ACC112 (cell line): ENCODE measurements around the gene KCNAB3.

Experiments used
- H2AFZ ChIP-seq: fragments of 200-600 bp; sonication (generic); one replicate; pipeline ENCODE4 v1.6.0; 2017; ENCODE audit warnings: antibody characterized with exemption, low read length; ENCODE audit not compliant: unreplicated experiment
- H3K27ac ChIP-seq: fragments of 200-600 bp; sonication (generic); 2 replicates; pipeline ENCODE4 v1.5.1; 2014; ENCODE audit warnings: low read depth, mild to moderate bottlenecking, antibody characterized with exemption, low read length, moderate library complexity
- H3K27me3 ChIP-seq: fragments of 200-600 bp; sonication (generic); 2 replicates; pipeline ENCODE4 v1.6.1; 2014; ENCODE audit warnings: mild to moderate bottlenecking, antibody characterized with exemption, low read length, moderate library complexity, mixed read lengths; ENCODE audit not compliant: insufficient read depth
- H3K36me3 ChIP-seq: fragments of 200-600 bp; sonication (generic); 2 replicates; pipeline ENCODE4 v1.6.1; 2016; ENCODE audit warnings: mild to moderate bottlenecking, antibody characterized with exemption, low read length, moderate library complexity, mixed read lengths; ENCODE audit not compliant: insufficient read depth
- H3K4me1 ChIP-seq: fragments of 200-600 bp; sonication (generic); one replicate; pipeline ENCODE4 v1.6.1; 2016; ENCODE audit warnings: low read length, mixed read lengths; ENCODE audit not compliant: insufficient read depth, unreplicated experiment, control insufficient read depth
- H3K4me3 ChIP-seq: fragments of 200-600 bp; sonication (generic); 2 replicates; pipeline ENCODE4 v1.5.1; 2014; ENCODE audit warnings: mild to moderate bottlenecking, low read depth, low read length
- H3K79me2 ChIP-seq: fragments of 200-600 bp; sonication (generic); one replicate; pipeline ENCODE4 v1.6.0; 2016; ENCODE audit warnings: low read length; ENCODE audit not compliant: control insufficient read depth, unreplicated experiment, insufficient read depth

KCNAB3 gene

DNA sequence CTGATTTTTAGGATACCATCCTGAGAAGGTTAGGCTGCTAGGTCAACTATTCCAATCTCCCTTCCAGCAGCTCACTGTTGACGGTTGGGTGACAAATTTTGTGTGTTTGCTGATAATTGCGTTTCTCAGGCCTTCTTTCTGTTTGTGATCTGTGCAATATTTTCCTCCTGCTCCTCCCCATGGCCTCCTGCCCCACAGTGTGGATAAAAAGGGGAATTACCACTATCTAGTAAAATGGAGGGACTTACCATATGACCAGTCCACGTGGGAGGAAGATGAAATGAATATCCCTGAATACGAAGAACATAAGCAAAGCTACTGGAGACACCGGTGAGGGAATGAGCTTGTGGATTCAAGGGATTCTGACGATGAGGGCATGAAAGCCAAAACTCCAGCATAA is 31.9 kb downstream of the KCNAB3 start:
- Histone ChIP-seq H2AFZ (no peak overlapping the region), H3K4me3 (no peak overlapping the region), H3K27me3 (no peaks in the 10 kb centered on the region), H3K36me3 (peaks cover 23% of the 10 kb centered on the region; the same call in 1 of the 2 replicates), H3K79me2 (no peaks in the 10 kb centered on the region), H3K27ac (no peak overlapping the region), H3K4me1 (no peaks in the 10 kb centered on the region)

DNA sequence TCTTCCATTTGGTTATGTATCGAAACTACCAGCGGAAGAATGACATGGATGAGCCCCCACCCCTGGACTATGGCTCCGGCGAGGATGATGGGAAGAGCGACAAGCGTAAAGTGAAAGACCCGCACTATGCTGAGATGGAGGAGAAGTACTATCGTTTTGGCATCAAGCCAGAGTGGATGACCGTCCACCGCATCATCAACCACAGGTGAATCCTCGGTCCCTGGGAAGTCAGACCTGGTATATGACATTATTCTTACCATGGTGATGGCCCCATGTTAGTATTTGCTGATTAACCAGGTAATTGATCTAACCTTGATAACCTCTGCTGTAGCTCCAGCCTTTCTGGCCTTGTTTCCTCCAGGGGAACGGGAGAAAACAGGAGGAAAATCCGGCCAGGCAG is 32.6 kb downstream of the KCNAB3 start:
- Histone ChIP-seq H3K27ac (no peak overlapping the region), H3K79me2 (no peaks in the 10 kb centered on the region), H3K4me3 (no peak overlapping the region), H2AFZ (no peak overlapping the region), H3K27me3 (no peaks in the 10 kb centered on the region), H3K4me1 (no peaks in the 10 kb centered on the region), H3K36me3 (peaks cover 23% of the 10 kb centered on the region; the same call in 1 of the 2 replicates)

DNA sequence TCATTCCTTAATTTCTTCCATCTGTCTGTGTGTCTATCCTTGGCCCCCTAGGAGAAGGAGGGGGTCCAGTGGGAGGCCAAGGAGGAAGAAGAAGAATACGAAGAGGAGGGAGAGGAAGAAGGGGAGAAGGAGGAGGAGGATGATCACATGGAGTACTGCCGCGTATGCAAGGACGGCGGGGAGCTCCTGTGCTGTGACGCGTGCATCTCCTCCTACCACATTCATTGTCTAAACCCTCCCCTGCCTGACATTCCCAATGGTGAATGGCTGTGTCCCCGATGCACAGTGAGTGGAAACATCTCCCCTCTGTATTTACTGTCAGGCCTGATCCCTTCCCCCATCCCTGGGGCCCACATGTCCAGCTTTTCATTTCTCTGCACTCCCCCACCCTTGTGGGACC is 34.8 kb downstream of the KCNAB3 start:
- no peak overlapping the region for H3K4me3 ChIP-seq
- H3K27ac ChIP-seq: no peak overlapping the region
- H2AFZ ChIP-seq: no peak overlapping the region
- peaks cover 2% of the 10 kb centered on the region for H3K79me2 ChIP-seq
- H3K36me3 ChIP-seq: peaks cover 20% of the 10 kb centered on the region; the same call in 1 of the 2 replicates
- H3K4me1 ChIP-seq: peaks cover 2% of the 10 kb centered on the region
- no peaks in the 10 kb centered on the region for H3K27me3 ChIP-seq

DNA sequence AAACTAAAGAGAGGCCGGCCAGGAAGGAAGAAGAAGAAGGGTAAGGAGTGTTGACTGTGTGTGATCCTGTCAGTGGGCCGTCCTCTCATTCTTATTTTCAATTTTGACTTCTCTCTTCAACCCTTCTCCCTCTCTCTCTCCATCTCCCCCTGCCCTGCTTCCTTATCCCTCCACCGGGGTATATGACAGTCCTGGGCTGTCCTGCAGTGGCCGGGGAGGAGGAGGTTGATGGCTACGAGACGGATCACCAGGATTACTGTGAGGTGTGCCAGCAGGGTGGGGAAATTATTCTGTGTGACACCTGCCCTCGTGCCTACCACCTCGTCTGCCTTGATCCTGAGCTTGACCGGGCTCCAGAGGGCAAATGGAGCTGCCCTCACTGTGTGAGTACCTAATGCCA is 35.4 kb downstream of the KCNAB3 start:
- H3K4me1 ChIP-seq: peaks cover 7% of the 10 kb centered on the region
- peaks cover 8% of the 10 kb centered on the region for H3K79me2 ChIP-seq
- peaks cover 13% of the 10 kb centered on the region; the same call in 1 of the 2 replicates for H3K36me3 ChIP-seq
- no peaks in the 10 kb centered on the region for H3K27me3 ChIP-seq
- no peak overlapping the region for H3K27ac ChIP-seq
- no peak overlapping the region for H3K4me3 ChIP-seq
- H2AFZ ChIP-seq: no peak overlapping the region

DNA sequence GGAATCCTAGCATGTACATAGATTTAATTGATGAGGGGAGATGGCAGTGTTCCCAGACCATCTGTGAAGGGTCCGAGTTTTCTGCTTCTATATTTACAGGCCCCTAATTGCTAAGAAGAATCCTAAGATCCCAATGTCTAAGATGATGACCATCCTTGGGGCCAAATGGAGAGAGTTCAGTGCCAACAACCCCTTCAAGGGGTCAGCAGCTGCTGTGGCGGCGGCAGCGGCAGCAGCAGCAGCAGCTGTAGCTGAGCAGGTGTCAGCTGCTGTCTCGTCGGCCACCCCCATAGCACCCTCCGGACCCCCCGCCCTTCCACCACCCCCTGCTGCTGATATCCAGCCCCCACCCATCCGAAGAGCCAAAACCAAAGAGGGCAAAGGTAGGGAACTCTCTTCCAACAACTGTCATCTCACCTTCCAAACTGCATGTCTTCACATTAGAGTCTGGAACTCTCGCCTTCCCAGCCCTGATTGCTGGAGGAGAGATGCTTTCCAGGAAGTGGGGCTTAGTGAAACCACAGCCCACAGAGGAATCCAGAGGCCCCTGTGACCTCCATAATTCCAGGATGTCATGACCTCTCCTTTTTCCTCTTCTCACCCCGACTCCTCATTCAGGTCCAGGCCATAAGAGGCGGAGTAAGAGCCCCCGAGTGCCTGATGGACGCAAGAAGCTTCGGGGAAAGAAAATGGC is 36.3 kb downstream of the KCNAB3 start:
- Histone ChIP-seq H3K4me1 (peaks cover 15% of the 10 kb centered on the region), H2AFZ (no peak overlapping the region), H3K36me3 (peaks cover 9% of the 10 kb centered on the region; the same call in 1 of the 2 replicates), H3K4me3 (no peak overlapping the region), H3K27ac (no peak overlapping the region), H3K27me3 (no peaks in the 10 kb centered on the region), H3K79me2 (peaks cover 15% of the 10 kb centered on the region)

DNA sequence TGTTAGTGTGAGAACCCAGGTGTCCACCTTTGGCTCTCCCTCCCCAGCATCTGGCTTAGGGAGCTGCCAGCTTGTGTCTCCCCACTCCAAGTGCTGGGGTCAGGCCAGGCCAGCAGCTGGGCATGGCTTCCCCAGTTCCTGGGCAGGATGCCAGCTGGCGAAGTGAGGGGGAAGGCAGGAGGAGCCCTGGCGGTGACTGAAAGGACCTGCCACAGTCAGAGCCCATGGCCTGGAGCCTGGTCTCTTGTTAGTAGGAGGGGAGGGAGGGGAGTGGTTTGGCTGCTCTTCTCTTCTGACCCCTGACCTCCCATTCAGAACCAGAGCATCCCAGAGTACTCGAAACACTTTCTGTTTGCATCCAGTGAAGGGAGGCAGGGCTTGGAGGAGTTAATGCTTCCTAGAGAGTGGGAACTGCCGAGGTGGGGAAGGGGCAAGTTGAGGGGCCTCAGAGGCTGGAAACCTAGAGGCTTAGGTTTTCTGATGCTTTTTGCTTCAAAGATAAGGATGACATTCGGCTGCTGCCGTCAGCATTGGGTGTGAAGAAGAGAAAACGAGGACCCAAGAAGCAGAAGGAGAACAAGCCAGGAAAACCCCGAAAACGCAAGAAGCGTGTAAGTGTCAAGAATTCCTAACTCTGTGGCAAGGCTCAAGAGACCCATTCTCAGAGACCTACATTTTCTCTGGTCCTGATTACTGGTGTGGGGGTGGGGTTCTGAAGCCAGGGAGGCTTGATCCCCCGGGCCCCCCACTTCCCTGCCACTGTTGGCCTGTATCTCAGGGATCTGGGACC is 40.3 kb downstream of the KCNAB3 start:
- H3K4me3 ChIP-seq: peak overlapping the region; percentile 79
- peaks cover under 1% of the 10 kb centered on the region; the same call in 1 of the 2 replicates for H3K36me3 ChIP-seq
- H3K27me3 ChIP-seq: no peaks in the 10 kb centered on the region
- H2AFZ ChIP-seq: no peak overlapping the region
- H3K79me2 ChIP-seq: peaks cover 30% of the 10 kb centered on the region
- H3K4me1 ChIP-seq: peaks cover 21% of the 10 kb centered on the region
- peak overlapping the region; percentile 79 for H3K27ac ChIP-seq

DNA sequence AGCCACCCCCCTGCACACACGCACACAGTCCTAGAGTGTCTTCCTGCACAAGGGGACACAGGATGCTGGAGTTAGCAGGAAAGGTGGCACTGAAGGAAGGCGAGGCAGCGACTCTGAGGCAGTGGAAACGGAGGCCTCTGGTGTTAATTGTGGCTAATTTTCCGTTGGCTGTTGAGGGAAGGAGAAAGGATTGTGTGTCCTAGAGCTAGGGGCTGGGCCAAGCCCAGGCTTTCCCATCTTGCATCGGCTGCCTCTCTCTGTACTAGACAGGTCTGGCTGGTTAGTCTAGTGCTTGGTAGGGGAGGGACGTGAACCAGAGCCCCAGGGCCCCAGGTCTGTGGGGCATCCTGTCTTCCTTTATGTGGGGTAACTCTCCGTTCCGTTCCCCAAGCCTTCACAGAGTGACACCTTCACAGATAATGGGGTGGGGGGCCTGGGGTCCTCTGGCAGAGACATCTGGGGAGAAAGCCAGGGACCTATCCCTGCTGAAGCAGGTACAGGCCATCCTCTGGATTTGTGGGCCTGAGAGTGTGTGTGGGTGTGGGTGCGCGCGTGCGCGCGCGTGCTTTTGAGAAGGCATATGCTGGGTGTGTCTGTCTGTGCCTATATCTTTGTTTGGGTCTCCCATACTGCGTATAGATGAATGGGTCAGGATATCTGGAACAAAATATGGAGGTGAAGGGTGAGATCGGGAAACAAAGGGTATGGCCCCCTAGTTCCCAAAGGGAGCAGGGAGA is 41.3 kb downstream of the KCNAB3 start, which contains the start of gene CHD3:
TSS of gene CHD3 (plus strand) at position 606 of the 737 bp plus-strand sequence. CDS start 212 bp downstream, outside the sequence.
- Histone ChIP-seq H3K36me3 (no peaks in the 10 kb centered on the region), H2AFZ (no peak within 1 kb of the TSS), H3K27ac (peak within 1 kb of the TSS; percentile 79), H3K4me3 (peak within 1 kb of the TSS; percentile 79), H3K27me3 (no peaks in the 10 kb centered on the region), H3K79me2 (peaks cover 30% of the 10 kb centered on the region), H3K4me1 (peaks cover 26% of the 10 kb centered on the region)

DNA sequence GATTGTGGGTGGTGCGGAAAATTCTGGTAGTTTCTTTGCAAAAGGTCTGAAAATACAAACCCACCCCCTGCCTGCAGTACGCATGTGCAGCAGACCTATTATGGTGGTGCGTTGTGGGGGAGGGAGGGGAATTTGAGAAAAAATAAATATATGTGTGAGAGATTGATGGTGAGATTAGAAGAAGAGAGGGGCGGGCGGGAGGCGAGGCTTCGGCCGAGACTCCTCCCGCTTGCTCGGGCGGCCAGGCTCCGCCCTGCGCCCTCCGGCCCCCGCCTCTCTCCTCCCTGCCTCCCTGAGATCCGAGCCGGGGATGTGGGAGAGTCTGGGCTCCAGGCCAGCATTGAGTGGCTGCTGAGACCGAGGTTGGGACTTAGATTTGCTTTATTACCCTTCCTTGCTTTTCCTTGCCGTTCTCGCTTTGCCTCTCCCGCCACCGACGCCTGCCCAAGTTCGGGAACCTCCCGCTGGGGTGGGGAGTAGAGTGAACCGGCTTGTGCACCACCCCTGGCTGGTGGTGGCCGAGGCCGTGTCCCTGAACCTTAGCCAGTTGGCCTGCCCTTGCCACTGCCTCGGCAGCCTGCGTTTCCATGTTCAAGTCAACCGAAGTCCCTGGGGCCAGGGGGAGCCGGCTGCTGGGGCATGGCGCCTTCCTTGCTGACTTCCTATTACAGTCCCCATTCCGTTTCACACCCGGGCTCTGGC is 42.0 kb downstream of the KCNAB3 start:
- Histone ChIP-seq H2AFZ (no peak overlapping the region), H3K4me1 (peaks cover 33% of the 10 kb centered on the region), H3K27ac (peak overlapping the region; percentile 83), H3K4me3 (peak overlapping the region; percentile 91), H3K36me3 (no peaks in the 10 kb centered on the region), H3K27me3 (no peaks in the 10 kb centered on the region), H3K79me2 (peaks cover 30% of the 10 kb centered on the region)

DNA sequence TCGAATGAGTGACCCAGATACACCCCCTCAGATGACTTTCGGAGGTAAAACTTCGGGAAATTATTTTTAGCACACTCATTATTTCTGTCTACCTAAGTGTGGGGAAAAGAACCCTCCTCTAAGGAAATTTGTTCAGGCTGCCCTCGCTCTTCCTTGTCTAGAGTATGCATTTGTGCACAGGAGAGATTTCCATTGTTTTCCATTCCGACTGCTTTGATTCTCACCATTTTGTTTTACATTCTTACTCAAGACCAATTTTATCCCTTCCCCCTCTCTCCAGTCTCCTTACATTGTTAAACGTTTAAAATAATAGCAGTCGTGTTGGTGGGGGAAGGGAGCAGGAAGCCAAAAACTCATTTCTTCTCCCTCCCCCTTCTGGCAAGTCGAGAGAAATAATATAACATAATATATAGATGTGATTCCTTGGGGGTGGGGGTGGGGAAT is 42.6 kb downstream of the KCNAB3 start:
- Histone ChIP-seq H3K36me3 (no peaks in the 10 kb centered on the region), H3K4me3 (peak overlapping the region; percentile 91), H3K4me1 (peaks cover 39% of the 10 kb centered on the region), H3K27ac (peak overlapping the region; percentile 83), H3K27me3 (no peaks in the 10 kb centered on the region), H3K79me2 (peaks cover 30% of the 10 kb centered on the region), H2AFZ (no peak overlapping the region)
